HEK293T (cell line): ENCODE measurements around the gene TMEM223.

Experiments used
- CTCF ChIA-PET: fragments of 350-600 bp; formaldehyde crosslinking; extraction: SDS; loops from one replicate; lab custom pipeline; 2021; ENCODE audit warnings: antibody characterized with exemption, inconsistent platforms; lab: Yijun Ruan, JAX
- POLR2A ChIA-PET: fragments of 350-600 bp; formaldehyde crosslinking; extraction: SDS; loops from one replicate; lab custom pipeline; 2020; ENCODE audit warnings: antibody characterized with exemption, inconsistent platforms; lab: Yijun Ruan, JAX
- DNase-seq: peaks from one replicate; pipeline ENCODE4 v3.0.0; 2012; ENCODE audit warnings: mixed read lengths; ENCODE audit errors: extremely low spot score
- ARNT ChIP-seq: fragments of 450-650 bp; IDR thresholded peaks from 2 replicates; pipeline ENCODE4 v1.6.1; 2017; ENCODE audit warnings: mild to moderate bottlenecking
- BHLHE40 ChIP-seq: fragments of 450-650 bp; IDR thresholded peaks from 2 replicates; pipeline ENCODE4 v1.6.1; 2016; ENCODE audit warnings: mild to moderate bottlenecking, moderate library complexity, borderline replicate concordance
- CTBP1 ChIP-seq: fragments of 450-650 bp; IDR thresholded peaks from 2 replicates; pipeline ENCODE4 v1.6.1; 2016; ENCODE audit warnings: borderline replicate concordance
- ELF4 ChIP-seq: fragments of 450-650 bp; IDR thresholded peaks from 2 replicates; pipeline ENCODE4 v1.6.1; 2017; ENCODE audit warnings: antibody characterized with exemption
- FOXA1 ChIP-seq: fragments of 450-650 bp; IDR thresholded peaks from 2 replicates; pipeline ENCODE4 v1.6.1; 2016; ENCODE audit warnings: mild to moderate bottlenecking
- FOXK2 ChIP-seq: fragments of 450-650 bp; IDR thresholded peaks from 2 replicates; pipeline ENCODE4 v1.6.1; 2016; ENCODE audit warnings: mild to moderate bottlenecking
- FOXM1 ChIP-seq: fragments of 450-650 bp; IDR thresholded peaks from 2 replicates; pipeline ENCODE4 v1.6.1; 2017; ENCODE audit warnings: mild to moderate bottlenecking, borderline replicate concordance
- HDGF ChIP-seq: fragments of 450-650 bp; IDR thresholded peaks from 2 replicates; pipeline ENCODE4 v1.6.1; 2017; ENCODE audit warnings: antibody characterized with exemption, borderline replicate concordance
- L3MBTL2 ChIP-seq: fragments of 450-650 bp; conservative IDR thresholded peaks from 2 replicates; pipeline ENCODE4 v1.6.1; 2016; ENCODE audit warnings: mild to moderate bottlenecking
- LEF1 ChIP-seq: fragments of 450-650 bp; IDR thresholded peaks from 2 replicates; pipeline ENCODE4 v1.6.1; 2017; ENCODE audit warnings: mild to moderate bottlenecking, borderline replicate concordance
- NFRKB ChIP-seq: fragments of 450-650 bp; IDR thresholded peaks from 2 replicates; pipeline ENCODE4 v1.6.1; 2016; ENCODE audit warnings: mild to moderate bottlenecking, moderate library complexity
- SP1 ChIP-seq: fragments of 450-650 bp; IDR thresholded peaks from 2 replicates; pipeline ENCODE4 v1.6.1; 2017
- SUZ12 ChIP-seq: fragments of 450-650 bp; IDR thresholded peaks from 2 replicates; pipeline ENCODE4 v1.6.1; 2016; ENCODE audit warnings: mild to moderate bottlenecking
- TARDBP ChIP-seq: fragments of 450-650 bp; IDR thresholded peaks from 2 replicates; pipeline ENCODE4 v1.6.1; 2016
- ZNF384 ChIP-seq: fragments of 450-650 bp; IDR thresholded peaks from 2 replicates; pipeline ENCODE4 v1.6.1; 2016
- TF ChIP-seq, protein P1 (sequence below): fragments of 450-650 bp; IDR thresholded peaks from 2 replicates; pipeline ENCODE4 v1.6.1; 2016

Gene TMEM223

DNA sequence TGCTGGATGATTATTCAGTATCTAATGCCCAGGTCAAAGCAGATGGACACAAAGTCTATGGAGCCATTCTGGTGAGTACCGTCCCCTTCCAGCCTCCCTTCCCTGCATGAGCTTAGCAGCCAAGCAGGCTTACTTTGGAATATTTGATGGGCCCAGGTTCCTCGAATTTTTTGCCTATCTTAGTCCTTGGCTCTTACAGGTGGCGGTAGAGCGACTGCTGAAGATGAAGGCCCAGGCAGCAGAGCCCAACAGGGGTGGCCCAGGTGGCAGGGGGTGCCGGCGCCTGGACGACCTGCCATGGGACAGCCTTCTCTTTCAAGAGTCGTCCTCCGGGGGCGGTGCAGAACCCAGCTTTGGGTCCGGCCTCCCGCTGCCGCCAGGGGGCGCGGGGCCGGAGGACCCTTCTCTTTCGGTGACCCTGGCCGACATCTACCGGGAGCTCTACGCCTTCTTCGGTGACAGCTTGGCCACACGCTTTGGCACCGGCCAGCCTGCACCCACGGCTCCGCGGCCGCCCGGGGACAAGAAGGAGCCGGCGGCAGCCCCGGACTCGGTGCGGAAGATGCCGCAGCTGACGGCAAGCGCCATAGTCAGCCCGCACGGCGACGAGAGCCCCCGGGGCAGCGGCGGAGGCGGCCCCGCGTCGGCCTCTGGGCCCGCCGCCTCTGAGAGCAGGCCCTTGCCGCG lies 5.3 kb downstream of the TMEM223 start:
- TF ChIP-seq HDGF = 0 out of 2 replicates have a peak, but pooled peaks have one; percentile 20
- no peak; the same call in 1 of the 2 replicates for TF ChIP-seq ARNT
- peak; percentile 93 for TF ChIP-seq LEF1
- peak; percentile 82 for DNase-seq
- CTCF ChIA-PET = interaction anchor here (0.5 to 2.0 kb wide), 22 partner anchors 10 to 244 kb away, joined by 3 to 22 read pairs (median 6); partner anchors contain the start of genes BSCL2, GNG3, HNRNPUL2 and SLC3A2
- POLR2A ChIA-PET = interaction anchor here (0.7 to 8.8 kb wide), 24 partner anchors 9 to 165 kb away, joined by 3 to 144 read pairs (median 6); partner anchors contain the start of genes B3GAT3, C11orf98, CSKMT and HNRNPUL2

GRCh38 chr11:62782753-62783152 lies 9.1 kb downstream of the TMEM223 start:
- POLR2A ChIA-PET = no interaction called here
- DNase-seq = no peak

DNA sequence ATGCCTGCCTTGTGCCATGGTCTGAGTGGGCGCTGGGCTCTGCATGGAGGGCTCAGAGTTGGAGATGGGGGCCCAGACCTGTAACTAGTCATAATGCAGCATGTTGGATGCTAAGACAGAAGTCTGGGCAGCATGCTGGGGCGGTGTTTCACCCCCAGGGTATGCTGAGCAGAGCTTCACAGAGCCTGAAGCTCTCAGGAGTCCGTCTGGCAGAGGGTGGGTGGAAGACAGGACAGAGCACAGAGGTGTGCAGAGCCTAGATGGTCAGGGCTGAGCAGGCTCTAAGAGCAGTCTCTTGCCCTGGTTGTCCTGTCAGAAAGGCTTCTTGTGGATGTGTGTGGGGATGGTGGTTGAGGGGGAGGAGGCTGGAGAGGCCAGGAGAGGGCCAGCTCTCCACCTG lies 13.4 kb downstream of the TMEM223 start:
- ChIA-PET CTCF (no interaction called here), POLR2A (interaction anchor here (1.1 kb wide), 1 partner anchor 9 kb away, joined by 5 read pairs; the partner anchor contains the start of gene TMEM179B)
- TF ChIP-seq FOXM1 (no peak), LEF1 (no peak), BHLHE40 (no peak), ARNT (no peak), NFRKB (no peak), TARDBP (no peak), CTBP1 (no peak), SUZ12 (no peak), FOXK2 (no peak), L3MBTL2 (no peak), ELF4 (no peak), HDGF (no peak)
- TF ChIP-seq, protein P1, sequence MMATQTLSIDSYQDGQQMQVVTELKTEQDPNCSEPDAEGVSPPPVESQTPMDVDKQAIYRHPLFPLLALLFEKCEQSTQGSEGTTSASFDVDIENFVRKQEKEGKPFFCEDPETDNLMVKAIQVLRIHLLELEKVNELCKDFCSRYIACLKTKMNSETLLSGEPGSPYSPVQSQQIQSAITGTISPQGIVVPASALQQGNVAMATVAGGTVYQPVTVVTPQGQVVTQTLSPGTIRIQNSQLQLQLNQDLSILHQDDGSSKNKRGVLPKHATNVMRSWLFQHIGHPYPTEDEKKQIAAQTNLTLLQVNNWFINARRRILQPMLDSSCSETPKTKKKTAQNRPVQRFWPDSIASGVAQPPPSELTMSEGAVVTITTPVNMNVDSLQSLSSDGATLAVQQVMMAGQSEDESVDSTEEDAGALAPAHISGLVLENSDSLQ = no peak
- DNase-seq = no peak

More at GRCh38 chr11:62782753-62783152, 9.1 kb downstream of the TMEM223 start:
- CTCF ChIA-PET = interaction anchor here (0.7 kb wide), 1 partner anchor 68 kb away, joined by 4 read pairs; no protein-coding TSS in a partner anchor
- TF ChIP-seq CTBP1 (no peak), LEF1 (no peak), FOXK2 (no peak), SP1 (no peak), TARDBP (no peak), ZNF384 (no peak), NFRKB (no peak), ELF4 (no peak), HDGF (no peak), ARNT (no peak), FOXM1 (no peak), FOXA1 (no peak), L3MBTL2 (no peak)
- TF ChIP-seq, protein P1 = no peak

GRCh38 chr11:62777389-62777788 lies 14.4 kb downstream of the TMEM223 start:
- TF ChIP-seq BHLHE40 (no peak), SP1 (no peak), ELF4 (no peak), L3MBTL2 (no peak), HDGF (no peak), LEF1 (no peak), ZNF384 (no peak), ARNT (no peak), TARDBP (no peak), FOXM1 (no peak), CTBP1 (no peak), FOXK2 (no peak), SUZ12 (no peak)
- TF ChIP-seq, protein P1 = no peak
- no peak for DNase-seq
- CTCF ChIA-PET = no interaction called here
- POLR2A ChIA-PET = interaction anchor here (0.7 to 1.0 kb wide), 2 partner anchors 9 to 79 kb away, joined by 3 to 6 read pairs; no protein-coding TSS in a partner anchor

- CTCF ChIA-PET = interaction anchor here (1.1 to 1.8 kb wide), 2 partner anchors 11 to 380 kb away, joined by 3 to 8 read pairs; no protein-coding TSS in a partner anchor
- POLR2A ChIA-PET = interaction anchor here (1.3 to 3.4 kb wide), 9 partner anchors 11 to 111 kb away, joined by 3 to 18 read pairs (median 6); partner anchors contain the start of genes C11orf98, CSKMT, HNRNPUL2 and TMEM179B
These were observed 16.2 kb downstream of the TMEM223 start for GRCh38 chr11:62775646-62776045.

More at GRCh38 chr11:62775646-62776045, 16.2 kb downstream of the TMEM223 start:
- TF ChIP-seq BHLHE40 = no peak
- no peak for TF ChIP-seq CTBP1
- no peak for TF ChIP-seq ELF4
- TF ChIP-seq, protein P1 = no peak
- TF ChIP-seq LEF1 = no peak
- TF ChIP-seq ZNF384 = no peak
- TF ChIP-seq HDGF = no peak
- TF ChIP-seq FOXM1 = no peak
- DNase-seq = no peak
